HG03095 (cell line): ENCODE measurements around the gene ENPP4.
"Not testable (repeated sequence)": the region's sequence is repeated elsewhere in the genome, so short reads cannot be mapped to it uniquely, and the experiment has no call there.

Experiments
- ATAC-seq: cut with Tn5 transposase; IDR thresholded peaks from one replicate; pipeline ENCODE4 v1.9.1; 2021; ENCODE audit warnings: moderate library complexity; ENCODE audit not compliant: unreplicated experiment

Gene ENPP4, protein sequence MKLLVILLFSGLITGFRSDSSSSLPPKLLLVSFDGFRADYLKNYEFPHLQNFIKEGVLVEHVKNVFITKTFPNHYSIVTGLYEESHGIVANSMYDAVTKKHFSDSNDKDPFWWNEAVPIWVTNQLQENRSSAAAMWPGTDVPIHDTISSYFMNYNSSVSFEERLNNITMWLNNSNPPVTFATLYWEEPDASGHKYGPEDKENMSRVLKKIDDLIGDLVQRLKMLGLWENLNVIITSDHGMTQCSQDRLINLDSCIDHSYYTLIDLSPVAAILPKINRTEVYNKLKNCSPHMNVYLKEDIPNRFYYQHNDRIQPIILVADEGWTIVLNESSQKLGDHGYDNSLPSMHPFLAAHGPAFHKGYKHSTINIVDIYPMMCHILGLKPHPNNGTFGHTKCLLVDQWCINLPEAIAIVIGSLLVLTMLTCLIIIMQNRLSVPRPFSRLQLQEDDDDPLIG

DNA sequence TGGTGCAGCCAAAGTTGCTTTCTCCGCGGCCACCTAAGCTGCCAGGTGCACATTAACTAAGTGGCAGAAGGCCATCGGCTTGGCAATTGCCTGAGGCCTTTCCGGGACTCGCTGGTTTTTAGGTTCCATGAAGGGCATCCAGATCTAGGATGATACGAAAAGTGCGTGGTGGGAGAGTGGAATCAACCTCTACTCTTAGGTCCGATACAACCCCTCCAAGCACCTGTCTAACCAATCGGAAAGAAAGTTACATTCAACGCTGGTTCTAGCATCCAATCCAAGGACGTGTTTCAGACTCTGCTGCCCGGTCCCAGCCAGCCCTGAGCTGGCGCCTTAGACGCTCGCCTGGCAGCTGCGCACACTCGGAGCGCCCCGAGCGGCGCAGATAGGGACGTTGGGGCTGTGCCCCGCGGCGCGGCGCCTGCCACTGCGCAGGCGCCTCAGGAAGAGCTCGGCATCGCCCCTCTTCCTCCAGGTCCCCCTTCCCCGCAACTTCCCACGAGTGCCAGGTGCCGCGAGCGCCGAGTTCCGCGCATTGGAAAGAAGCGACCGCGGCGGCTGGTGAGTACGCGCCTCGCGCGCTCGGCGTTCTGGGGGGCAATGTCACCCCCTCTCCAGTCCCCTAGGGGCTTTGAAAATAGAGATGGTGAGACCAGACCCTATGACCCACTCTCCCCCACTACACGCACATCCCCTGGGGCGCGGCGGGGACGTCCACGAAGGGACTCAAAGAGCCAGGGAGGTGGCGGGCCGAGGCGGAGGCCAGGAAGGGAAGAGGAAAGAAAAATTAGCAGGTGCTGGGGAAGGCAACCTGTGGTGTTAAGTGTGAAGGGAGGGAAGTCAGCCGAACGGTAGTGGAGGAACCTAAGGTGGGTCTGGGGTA lies at the start of gene ENPP4:
Gene ENPP4, plus strand, starts transcription at position 361 of the 883 bp plus-strand sequence. CDS start 9,595 bp downstream, outside the sequence.
- ATAC-seq = peak; percentile 97

DNA sequence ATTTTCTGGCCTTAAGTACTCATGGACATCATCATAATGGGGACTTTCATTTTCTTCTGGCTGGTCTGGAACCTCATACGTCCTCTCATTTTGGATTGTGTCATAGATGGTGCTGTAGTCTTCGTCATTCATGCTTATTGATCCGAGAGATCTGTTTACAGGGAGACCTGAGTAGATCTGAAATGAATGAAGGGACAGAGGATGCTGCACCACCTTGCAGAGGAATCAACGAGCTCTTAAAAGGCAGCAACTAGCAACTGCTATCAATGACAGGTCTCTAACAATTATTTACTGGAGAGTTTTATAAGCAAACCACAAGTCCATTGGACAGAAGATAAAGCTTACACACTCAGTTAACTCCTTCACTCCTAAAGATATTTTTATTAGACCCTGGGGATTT lies 49.7 kb upstream of the ENPP4 start:
- ATAC-seq = no peak

DNA sequence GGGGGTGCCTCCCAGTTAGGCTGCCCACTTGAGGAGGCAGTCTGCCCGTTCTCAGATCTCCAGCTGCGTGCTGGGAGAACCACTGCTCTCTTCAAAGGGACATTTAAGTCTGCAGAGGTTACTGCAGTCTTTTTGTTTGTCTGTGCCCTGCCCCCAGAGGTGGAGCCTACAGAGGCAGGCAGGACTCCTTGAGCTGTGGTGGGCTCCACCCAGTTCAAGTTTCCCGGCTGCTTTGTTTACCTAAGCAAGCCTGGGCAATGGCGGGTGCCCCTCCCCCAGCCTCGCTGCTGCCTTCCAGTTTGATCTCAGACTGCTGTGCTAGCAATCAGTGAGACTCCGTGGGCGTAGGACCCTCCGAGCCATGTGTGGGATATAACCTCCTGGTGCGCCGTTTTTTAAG lies 44.1 kb upstream of the ENPP4 start:
- not testable (repeated sequence) for ATAC-seq

DNA sequence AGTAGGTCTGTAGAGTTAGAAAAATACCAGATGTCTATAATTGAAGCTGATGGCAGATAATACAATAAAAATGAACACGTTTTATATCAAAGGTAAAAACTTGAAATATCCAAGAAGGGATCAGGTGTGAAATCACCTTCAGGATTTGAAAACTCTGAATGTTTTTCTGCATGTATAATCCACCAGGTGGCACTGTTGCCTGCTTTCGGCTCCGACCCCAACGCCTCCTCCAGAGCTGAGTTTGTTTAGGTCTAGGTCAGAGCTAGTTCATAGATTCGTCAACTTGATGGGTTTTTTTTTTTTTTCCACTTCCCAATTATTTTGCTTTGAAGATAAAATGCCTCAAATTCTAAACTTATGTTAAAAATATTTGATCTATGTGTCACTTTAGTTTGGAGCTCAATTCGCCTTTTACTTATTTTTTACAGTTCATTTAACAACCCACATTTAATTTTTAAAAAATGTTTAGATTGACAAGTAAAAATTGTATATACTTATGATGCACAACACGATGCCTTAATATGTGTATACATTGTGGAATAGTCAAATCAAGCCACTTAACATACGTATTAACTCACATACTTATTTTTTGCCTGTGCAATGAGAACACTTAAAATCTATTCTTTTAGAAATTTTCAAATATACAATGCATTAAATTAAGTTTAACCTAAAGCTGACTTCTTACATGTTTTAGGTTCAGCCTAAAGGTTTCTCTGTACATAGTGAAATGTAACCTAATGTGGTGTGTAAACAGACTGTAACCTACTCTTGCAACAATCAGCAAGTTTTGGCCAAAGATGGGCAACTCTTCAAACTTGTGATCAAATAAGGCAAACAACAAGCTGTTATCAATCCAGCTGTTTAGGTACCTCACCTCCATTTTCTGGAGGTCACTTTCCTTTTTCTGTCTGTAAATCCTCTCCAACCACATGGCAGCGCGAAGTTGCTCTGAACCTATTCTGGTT lies 39.4 kb upstream of the ENPP4 start:
- no peak for ATAC-seq

DNA sequence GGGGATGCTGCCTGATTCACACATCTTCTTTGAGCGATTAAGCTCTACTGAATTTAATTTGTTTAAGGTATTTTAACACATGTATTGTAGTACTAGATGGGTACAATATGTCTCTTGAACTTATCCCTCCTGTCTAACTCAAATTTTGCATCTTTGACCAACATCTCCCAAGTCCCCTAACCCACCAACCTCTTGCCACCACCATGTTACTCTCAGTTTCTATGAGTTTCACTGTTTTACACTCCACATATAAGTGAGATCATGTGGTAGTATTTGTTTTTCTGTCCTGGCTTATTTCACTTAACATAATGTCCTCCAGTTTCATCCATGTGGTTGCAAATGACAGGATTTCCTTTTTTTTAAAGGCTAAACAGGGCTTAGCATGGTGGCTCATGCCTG lies 38.7 kb upstream of the ENPP4 start:
- ATAC-seq = no peak

DNA sequence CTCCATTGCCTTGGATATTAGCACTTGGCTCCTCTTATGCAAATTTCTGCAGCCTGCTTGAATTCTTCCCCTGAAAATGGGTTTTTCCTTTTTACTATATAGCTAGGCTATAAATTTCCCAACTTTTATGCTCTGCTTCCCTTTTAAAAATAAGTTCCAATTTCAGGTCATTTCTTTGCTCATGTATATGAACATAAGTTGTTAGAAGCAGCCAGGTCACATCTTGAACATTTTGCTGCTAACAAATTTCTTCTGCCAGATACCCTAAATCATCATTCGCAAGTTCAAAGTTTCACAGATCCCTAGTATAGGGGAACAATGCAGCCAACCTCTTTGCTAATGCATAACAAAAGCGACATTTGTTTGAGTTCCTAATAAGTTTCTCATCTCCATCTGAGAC lies 34.5 kb upstream of the ENPP4 start:
- no peak for ATAC-seq

DNA sequence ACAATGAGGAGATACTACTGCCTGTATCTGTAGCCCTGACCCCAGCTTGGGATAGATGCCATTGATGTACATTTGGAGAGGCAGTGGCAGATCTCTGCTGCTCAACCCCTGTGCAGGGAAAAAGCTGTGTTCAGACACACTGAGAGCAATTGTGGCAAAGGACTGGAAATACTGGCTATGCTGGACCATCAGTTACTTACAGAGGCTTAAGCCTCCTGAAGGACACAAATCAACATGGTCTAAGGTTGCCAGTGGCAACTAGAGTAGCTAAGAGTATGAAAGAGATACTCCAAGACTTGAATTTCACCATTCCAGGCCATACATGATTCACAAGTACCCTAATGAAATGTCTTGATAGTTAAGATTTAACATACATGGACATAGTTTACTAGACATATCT lies 32.4 kb upstream of the ENPP4 start:
- no peak for ATAC-seq

DNA sequence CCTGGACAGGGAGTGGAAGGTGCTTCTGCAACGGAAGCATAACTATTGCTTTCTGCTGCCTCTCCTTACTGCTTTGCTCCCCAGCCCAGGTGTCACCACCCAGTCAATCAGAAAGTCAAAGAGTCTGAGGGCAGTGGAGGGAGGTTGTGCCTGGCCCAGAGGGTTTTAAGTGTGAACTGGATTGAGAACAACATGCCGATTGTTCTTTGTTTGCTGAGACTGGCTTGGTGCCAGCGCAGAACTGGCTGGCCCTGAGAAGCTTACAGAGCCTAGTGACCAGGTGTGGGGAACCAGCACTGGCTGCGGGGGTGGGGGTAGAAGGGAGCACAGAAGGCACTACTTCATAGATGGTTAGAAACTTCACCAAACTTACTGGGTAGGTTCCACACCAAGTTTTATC lies 31.1 kb upstream of the ENPP4 start:
- no peak for ATAC-seq

DNA sequence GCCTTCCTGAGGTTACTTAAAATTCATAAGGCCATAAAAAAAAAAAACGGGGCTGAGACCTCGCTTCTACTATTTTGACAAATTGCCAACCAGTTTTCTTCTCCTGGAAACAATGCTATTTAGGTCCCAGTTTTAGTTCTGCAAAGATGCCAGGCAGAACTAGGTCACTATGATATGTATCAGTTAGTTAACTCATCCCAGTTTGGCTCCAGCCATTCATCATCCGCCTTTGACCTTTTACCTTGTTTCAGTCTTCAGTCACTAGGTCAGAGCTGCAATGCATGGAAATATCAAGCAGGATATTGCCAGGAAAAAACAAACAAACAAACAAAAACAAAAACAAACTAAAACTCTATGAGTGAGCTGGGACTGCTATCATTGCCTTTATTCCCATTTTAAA lies 29.8 kb upstream of the ENPP4 start:
- no peak for ATAC-seq

DNA sequence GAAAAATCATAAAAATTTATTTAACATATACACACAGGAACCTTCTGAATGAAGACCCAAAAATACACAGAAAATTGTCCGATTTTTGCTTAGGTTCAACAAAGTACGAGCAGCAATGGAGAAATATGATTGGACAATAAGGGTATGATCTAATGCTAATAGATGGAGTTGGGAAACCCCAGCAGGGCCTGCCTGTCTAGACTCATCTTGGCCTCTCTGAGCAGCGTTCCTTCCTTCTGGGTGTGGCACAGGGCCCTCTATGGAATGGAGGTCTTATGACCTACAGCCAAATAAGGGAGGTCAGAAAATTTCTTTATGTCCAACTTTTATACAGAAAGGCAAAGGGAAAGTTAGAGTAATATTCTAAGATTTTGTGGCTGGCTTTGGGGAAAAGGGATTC lies 27.7 kb upstream of the ENPP4 start:
- ATAC-seq = no peak

DNA sequence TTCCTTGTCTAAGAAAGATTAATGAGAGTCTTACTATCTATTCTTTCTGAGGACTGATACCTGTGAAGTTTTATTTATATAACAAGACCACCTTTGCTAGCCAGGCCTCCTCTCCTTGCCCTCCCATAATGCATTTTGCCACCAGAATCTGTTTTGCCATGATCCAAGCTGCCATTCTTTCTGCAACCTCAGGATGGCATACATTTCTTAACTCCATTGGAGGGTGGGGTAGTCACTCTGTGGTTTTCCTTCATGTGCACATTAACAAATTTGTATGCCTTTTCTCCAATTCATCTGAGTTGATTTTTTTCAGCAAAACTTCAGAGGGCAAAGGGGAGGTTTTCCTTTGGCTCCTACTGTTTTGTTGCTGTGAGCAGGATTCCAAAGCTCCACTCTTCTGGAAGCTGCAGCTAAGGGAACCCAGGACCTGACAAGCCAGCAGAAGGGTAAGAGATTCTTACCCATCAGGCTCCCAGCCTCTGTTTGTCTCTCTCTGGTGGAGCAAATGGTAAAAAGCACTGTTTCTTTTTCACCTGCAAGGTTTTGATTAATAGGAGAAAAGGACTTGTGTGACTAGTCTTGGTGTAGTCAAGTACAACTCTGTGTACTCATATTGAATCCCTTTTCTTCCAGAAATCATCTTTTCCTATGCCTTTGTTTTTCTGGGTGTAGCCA lies 26.2 kb upstream of the ENPP4 start:
- ATAC-seq = no peak

DNA sequence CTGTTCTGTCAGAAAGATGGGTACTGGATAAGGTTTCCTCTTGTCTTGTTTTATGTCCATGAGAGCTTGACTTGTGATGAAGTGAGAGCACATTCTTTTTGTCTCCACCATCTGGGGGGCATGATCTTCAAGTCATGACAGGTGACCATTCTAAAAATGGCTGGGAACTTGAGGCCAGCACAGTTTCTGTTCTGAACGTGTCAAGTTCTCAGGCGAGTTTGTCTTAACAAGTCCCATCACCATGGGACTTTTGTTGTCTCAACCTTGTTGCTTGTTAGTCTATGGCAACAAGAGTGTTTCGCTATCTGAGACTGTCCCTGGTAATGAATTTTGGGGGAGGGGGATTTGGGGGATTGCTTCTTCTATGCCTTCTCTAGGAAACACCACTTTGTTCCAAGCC lies 25.6 kb upstream of the ENPP4 start:
- no peak for ATAC-seq

DNA sequence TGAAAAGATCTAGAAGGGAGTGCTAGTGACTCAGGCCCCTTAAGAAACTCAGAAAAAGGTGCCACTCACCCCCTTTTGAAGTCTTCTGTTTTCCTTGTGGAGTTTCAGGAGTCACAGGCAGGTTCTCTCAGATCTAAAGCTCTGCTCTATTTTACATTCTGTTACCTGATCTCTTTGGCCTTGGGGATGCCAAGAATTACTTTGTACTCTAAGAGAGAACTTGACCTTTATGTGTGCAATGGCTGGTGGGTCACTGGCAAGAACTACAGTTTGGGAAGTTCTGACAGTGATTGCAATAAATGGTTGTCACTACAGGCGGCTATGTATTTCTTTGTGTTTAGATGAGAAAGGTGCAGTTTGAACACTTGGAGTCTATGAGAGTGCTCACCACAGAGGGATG lies 24.2 kb upstream of the ENPP4 start:
- ATAC-seq = no peak

DNA sequence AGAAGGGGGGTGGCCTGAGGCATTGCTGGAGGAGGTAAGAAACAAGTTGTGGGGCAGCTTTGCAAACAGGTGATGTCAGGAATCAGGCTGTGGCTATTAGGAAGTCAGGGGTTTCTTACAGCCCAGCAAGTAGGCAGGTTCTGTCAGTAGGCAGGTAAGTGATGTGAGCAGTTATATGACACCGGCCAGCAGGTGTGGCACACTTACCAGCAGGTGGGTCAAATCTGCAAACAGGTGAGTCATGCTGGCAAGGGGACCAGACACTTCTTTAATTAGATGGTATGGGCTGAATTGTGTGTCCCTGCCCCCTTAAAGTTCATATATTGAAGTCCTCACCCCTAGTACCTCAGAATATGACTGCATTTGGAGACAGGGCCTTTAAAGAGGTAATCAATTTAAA lies 16.4 kb upstream of the ENPP4 start:
- no peak for ATAC-seq

DNA sequence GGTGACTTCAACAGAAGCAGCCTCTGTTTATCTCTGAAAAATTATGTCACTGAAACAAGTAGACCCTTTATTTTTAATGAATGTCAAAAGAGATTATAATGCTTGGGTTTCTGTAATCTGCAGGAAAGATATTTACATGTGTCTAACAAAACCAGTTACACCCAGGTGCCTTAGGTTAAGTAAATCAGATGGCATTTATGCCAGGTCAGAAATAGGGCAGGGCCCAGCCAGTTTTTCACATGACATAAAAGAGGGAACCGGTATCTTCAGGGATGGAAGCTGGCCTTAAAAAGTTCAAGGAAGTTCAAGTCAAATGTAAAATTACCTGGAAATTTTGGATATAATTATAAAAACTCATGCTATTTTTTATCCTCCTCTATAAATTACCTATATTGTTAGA lies 14.2 kb upstream of the ENPP4 start:
- no peak for ATAC-seq

DNA sequence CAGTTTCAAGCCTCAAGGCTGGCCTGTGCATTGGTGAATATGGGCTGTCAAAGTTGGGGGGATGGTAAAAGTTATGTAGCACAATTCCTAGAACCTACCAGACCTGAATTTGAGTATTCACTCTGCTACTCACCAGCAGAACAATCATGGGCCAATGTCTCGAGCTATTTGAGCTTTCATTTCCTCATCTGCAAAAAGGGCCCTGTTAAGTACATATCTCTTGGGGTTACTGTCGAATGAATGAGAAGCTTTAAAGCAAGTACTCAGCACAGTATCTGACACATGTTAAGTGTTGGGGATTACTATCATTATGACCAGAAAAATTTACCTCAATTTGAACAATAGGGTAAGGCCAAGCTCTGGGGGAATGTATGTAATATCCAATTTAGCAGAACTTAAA lies 13.5 kb upstream of the ENPP4 start:
- no peak for ATAC-seq

DNA sequence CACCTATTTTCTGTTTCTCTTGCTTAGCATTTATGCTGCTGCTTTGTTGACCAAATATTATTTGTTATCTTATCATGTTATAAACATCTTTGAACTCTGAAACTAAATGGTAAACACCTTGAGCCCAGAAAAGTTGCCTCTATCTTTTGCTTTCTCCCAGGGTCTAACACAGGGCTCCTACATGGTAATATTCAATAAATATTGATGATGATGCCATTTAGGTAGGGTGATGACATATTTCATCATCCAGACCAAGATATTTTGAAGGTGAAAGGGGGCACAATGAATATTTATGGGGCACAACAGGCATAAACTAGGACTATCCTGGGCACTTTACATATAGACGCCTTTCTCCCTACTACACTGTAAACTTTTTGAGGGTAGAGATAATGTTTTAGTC lies 11.6 kb upstream of the ENPP4 start:
- ATAC-seq = no peak

DNA sequence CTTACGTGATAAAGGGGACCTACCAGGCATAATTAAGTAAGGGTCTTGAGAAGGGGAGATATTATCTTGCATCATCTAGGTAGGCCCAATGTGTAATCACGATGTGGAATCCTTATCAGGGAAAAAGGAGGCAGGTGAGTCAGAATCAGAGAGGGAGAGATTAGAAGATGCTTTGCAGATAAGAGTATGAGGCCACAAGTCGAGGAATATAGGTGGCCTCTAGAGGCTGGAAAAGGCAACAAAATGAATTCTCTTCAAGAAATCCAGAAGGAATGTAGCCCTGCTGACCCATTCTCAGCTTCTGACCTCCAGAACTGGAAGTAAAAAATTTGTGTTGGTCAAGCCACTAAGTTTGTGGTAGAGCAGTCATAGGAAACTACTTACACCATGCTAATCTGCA lies 11.0 kb upstream of the ENPP4 start:
- ATAC-seq = no peak

DNA sequence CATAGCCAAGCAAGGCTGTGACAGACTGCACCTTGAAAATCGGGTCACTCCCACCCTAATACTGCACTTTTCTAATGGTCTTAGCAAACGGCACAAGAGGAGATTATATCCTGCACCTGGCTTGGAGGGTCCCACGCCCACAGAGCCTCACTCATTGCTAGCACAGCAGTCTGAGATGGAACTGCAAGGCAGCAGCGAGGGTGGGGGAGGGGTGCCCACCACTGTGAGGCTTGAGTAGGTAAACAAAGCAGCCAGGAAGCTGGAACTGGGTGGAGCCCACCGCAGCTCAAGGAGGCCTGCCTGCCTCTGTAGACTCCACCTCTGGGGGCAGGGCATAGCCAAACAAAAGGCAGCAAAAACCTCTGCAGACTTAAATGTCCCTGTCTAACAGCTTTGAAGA lies 10.1 kb upstream of the ENPP4 start:
- ATAC-seq = not testable (repeated sequence)

DNA sequence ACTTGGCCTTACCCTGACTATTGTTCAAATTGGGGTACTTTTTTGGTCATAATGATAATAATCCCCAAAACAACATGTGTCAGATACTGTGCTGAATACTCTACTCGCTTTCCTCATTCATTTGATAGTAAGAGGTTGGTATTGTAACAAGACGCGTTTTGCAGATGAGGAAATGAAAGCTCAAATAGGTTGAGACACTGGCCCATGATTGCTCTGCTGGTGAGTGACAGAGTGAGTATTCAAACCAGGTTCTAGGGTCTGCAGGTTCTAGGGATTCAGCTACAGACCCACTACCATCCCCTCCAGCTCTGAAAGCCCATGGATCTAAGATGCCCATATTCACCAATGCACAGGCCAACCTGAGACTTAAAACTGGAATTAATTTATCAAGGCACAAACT lies 1.3 kb upstream of the ENPP4 start:
- no peak for ATAC-seq

DNA sequence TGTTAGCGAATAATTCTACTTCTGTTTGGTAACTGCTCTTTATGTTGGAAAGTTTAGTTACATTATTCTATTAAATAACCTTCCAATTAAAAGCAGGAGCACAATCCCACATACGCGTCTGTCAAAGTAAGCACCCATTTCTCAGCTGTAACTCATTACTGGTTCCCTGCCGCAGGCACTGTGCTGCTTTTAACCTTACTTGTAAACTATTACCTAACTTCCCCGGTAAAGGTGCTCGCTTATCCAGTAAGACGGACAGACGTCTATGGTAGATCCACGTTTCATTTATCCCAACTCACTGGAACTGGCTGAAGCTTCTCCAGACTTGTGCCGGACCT lies 529 bp upstream of the ENPP4 start:
- peak; percentile 11 for ATAC-seq
